OCI-LY1 (cell line): ENCODE data around the gene TPH2.

Experiments used
- H2AFZ ChIP-seq: fragments of 200-600 bp; sonication (generic), shearing (Covaris generic); 2 replicates; pipeline ENCODE4 v1.6.0; 2014; ENCODE audit warnings: antibody characterized with exemption, mild to moderate bottlenecking, low read length
- H3F3A ChIP-seq: fragments of 200-600 bp; sonication (generic), shearing (Covaris generic); 2 replicates; pipeline ENCODE4 v1.6.0; 2014; ENCODE audit warnings: mild to moderate bottlenecking, antibody characterized with exemption, low read length, moderate library complexity; ENCODE audit not compliant: insufficient read depth
- H3K27ac ChIP-seq: fragments of 200-600 bp; sonication (generic); 2 replicates; pipeline ENCODE4 v1.5.1; 2014; ENCODE audit warnings: low read length, mixed run types, mild to moderate bottlenecking, low read depth; ENCODE audit not compliant: poor library complexity, severe bottlenecking
- H3K27me3 ChIP-seq: fragments of 200-600 bp; sonication (generic); 2 replicates; pipeline ENCODE4 v1.6.0; 2014; ENCODE audit warnings: antibody characterized with exemption, mild to moderate bottlenecking, low read length, moderate library complexity; ENCODE audit not compliant: insufficient read depth
- H3K36me3 ChIP-seq: fragments of 200-600 bp; sonication (generic); 2 replicates; pipeline ENCODE4 v1.6.1; 2014; ENCODE audit warnings: mild to moderate bottlenecking, antibody characterized with exemption, low read length, moderate library complexity, mixed read lengths; ENCODE audit not compliant: insufficient read depth
- H3K4me1 ChIP-seq: fragments of 200-600 bp; sonication (generic); 2 replicates; pipeline ENCODE4 v1.5.1; 2014; ENCODE audit warnings: mild to moderate bottlenecking, low read length, moderate library complexity; ENCODE audit not compliant: insufficient read depth, severe bottlenecking
- H3K4me2 ChIP-seq: fragments of 200-600 bp; sonication (generic), shearing (Covaris generic); 2 replicates; pipeline ENCODE4 v1.6.1; 2014; ENCODE audit warnings: low read length
- H3K4me3 ChIP-seq: fragments of 200-600 bp; sonication (generic); 2 replicates; pipeline ENCODE4 v1.5.1; 2014; ENCODE audit warnings: low read length, low read depth, mild to moderate bottlenecking, mixed read lengths; ENCODE audit not compliant: poor library complexity, severe bottlenecking
- H3K79me2 ChIP-seq: fragments of 200-600 bp; shearing (Covaris generic); 2 replicates; pipeline ENCODE4 v1.6.1; 2016; ENCODE audit warnings: mixed run types, low read length, mixed read lengths; ENCODE audit not compliant: insufficient read depth
- H3K9ac ChIP-seq: fragments of 200-600 bp; sonication (generic), shearing (Covaris generic); 2 replicates; pipeline ENCODE4 v1.6.1; 2014; ENCODE audit warnings: mild to moderate bottlenecking, low read length, mixed read lengths
- H3K9me2 ChIP-seq: fragments of 200-600 bp; sonication (generic), shearing (Covaris generic); 2 replicates; pipeline ENCODE4 v1.6.1; 2014; ENCODE audit warnings: low read depth, mild to moderate bottlenecking, low read length, mixed read lengths
- H3K9me3 ChIP-seq: fragments of 200-600 bp; shearing (Covaris generic); 2 replicates; pipeline ENCODE4 v1.6.1; 2014; ENCODE audit warnings: low read length, mixed read lengths
- H4K20me1 ChIP-seq: fragments of 200-600 bp; sonication (generic), shearing (Covaris generic); 2 replicates; pipeline ENCODE4 v1.6.0; 2016; ENCODE audit warnings: mild to moderate bottlenecking, low read length; ENCODE audit not compliant: insufficient read depth
- CTCF ChIP-seq: fragments of 200-600 bp; sonication (generic), shearing (Covaris generic); IDR thresholded peaks from 2 replicates; pipeline ENCODE4 v1.5.1; 2017; ENCODE audit warnings: mild to moderate bottlenecking, antibody characterized with exemption, low read length, moderate library complexity, mixed read lengths
- EZH2 ChIP-seq: fragments of 200-600 bp; sonication (generic), shearing (Covaris generic); IDR thresholded peaks from 2 replicates; pipeline ENCODE4 v1.8.0; 2017; ENCODE audit warnings: borderline replicate concordance, mixed run types, mild to moderate bottlenecking, antibody characterized with exemption, low read length, moderate library complexity, mixed read lengths

TPH2 gene

GRCh38 chr12:72000969-72001648 lies 62.5 kb downstream of the TPH2 start:
- no peak overlapping the region for H3K9ac ChIP-seq
- H3K4me3 ChIP-seq = no peak overlapping the region
- no peak overlapping the region for H3K4me2 ChIP-seq
- no peaks in the 10 kb centered on the region for H4K20me1 ChIP-seq
- no peaks in the 10 kb centered on the region for H3K9me2 ChIP-seq
- no peak overlapping the region for H3K27ac ChIP-seq
- TF ChIP-seq EZH2 (no peak), CTCF (no peak)
- H3K4me1 ChIP-seq = no peaks in the 10 kb centered on the region
- H3K36me3 ChIP-seq = no peaks in the 10 kb centered on the region
- no peak overlapping the region for H2AFZ ChIP-seq
- no peaks in the 10 kb centered on the region for H3K9me3 ChIP-seq
- H3F3A ChIP-seq = no peaks in the 10 kb centered on the region
- H3K79me2 ChIP-seq = no peaks in the 10 kb centered on the region
- no peaks in the 10 kb centered on the region for H3K27me3 ChIP-seq

GRCh38 chr12:72006766-72007165 lies 68.1 kb downstream of the TPH2 start:
- H3F3A ChIP-seq = no peaks in the 10 kb centered on the region
- no peaks in the 10 kb centered on the region for H3K79me2 ChIP-seq
- H4K20me1 ChIP-seq = no peaks in the 10 kb centered on the region
- TF ChIP-seq CTCF (no peak), EZH2 (no peak)
- no peaks in the 10 kb centered on the region for H3K9me2 ChIP-seq
- H3K27me3 ChIP-seq = no peaks in the 10 kb centered on the region
- H3K27ac ChIP-seq = no peak overlapping the region
- H2AFZ ChIP-seq = no peak overlapping the region
- no peak overlapping the region for H3K4me2 ChIP-seq
- no peaks in the 10 kb centered on the region for H3K9me3 ChIP-seq
- H3K4me3 ChIP-seq = no peak overlapping the region
- H3K9ac ChIP-seq = no peak overlapping the region
- no peaks in the 10 kb centered on the region for H3K4me1 ChIP-seq
- no peaks in the 10 kb centered on the region for H3K36me3 ChIP-seq

- no peak overlapping the region for H3K27ac ChIP-seq
- H4K20me1 ChIP-seq = no peaks in the 10 kb centered on the region
- TF ChIP-seq EZH2 (no peak), CTCF (no peak)
- no peak overlapping the region for H3K4me3 ChIP-seq
- no peak overlapping the region for H3K9ac ChIP-seq
- no peaks in the 10 kb centered on the region for H3K9me3 ChIP-seq
- no peaks in the 10 kb centered on the region for H3K79me2 ChIP-seq
- no peaks in the 10 kb centered on the region for H3K27me3 ChIP-seq
- H3K4me1 ChIP-seq = no peaks in the 10 kb centered on the region
- H3K4me2 ChIP-seq = no peak overlapping the region
- H2AFZ ChIP-seq = no peak overlapping the region
- no peaks in the 10 kb centered on the region for H3K9me2 ChIP-seq
- H3F3A ChIP-seq = no peaks in the 10 kb centered on the region
- H3K36me3 ChIP-seq = no peaks in the 10 kb centered on the region
Observed at GRCh38 chr12:72010356-72010755, 71.7 kb downstream of the TPH2 start.
